Colon (tissue), 2 donors: ENCODE data around the gene CLIC3.
"Not testable (repeated sequence)": the region's sequence is repeated elsewhere in the genome, so short reads cannot be mapped to it uniquely, and the experiment has no call there.

Experiments used
- FAIRE-seq: peaks from 2 replicates; lab custom pipeline; 2012; peaks lifted over from hg19 to GRCh38; lab: Jason Lieb, UNC
- donor health status: control.
- donor health status: control.

CLIC3 gene

GRCh38 chr9:137017071-137017470 lies 20.7 kb upstream of the CLIC3 start:
- no peak for FAIRE-seq

DNA sequence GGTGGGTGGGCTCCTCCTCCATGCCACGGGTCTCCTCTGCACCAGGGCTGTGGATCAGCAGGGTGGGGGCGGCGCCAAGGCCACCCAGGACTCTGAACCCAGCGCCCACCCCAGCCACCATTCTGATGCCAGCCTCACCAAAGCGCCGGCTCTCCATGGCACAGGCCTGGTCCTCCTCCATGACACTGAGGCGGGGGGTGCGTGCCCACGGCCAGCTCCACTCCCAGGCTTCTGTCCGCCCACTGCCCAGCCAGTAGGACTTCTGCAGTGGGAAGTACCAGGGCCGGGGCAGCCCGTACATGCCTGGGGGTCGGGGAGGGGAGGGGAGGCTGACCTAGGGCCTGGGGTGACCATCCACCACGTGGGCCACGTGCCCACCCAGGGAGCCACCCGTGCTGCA lies 20.1 kb upstream of the CLIC3 start:
- FAIRE-seq, result no peak

GRCh38 chr9:137015976-137016375 lies 19.6 kb upstream of the CLIC3 start:
- FAIRE-seq, result no peak

GRCh38 chr9:137015540-137015930 lies 19.2 kb upstream of the CLIC3 start:
- FAIRE-seq, result no peak

DNA sequence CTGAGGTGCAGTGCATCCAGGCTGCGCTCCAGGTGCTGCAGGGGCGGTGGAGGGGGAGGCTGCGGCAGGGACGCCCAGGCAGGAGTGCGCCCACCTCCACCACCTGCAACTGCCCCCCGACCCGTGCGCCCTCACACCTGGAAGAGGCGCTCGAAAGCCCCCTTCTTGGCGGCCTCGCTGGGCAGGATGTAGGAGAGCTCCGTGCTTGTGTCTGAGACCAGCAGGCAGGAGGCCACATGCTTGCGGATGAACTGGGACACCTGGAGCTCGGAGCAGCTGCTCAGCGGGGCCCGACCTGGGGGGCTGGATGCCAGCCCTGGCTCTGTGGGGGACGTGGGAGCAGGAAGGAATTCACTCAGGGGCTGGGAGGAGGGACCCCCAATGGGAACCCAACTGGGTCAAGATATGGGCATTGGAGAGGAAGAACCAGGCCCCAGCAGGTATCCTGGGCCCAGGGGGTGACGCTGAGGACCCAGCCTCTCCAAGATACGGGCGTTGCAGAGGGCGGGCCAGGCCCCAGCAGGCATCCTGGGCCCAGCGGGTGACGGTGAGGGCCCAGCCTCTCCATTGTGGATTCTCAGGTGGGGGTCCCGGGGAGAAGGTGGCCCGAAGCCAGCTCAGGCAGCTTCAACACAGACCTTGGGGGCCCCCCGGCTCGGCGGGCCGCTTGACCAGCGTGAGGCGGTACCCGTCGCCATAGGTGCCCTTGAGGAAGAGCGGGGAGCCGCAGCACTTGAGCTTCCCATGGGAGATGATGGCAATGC lies 18.6 kb upstream of the CLIC3 start:
- no peak for FAIRE-seq

DNA sequence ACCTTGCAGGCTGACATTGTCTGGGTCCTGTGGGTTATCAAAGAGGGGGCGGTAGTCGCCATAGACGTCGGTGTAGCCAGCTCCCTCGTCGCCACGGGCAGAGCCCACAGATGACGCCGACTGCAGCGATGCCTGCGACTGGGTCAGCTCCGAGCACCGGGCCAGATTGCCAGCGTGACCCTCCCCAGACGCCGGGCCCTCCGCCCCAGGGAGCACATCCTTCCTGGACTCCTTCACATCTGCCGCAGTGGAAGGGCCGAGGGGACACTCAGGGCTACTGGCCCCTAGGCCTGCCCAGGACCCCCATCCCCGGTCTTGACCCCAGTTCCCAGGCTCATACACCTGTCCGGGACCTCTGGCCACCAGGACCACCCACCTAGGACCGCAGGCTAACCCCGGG lies 17.8 kb upstream of the CLIC3 start:
- no peak for FAIRE-seq

- no peak for FAIRE-seq
Measured at GRCh38 chr9:137013571-137013940, 17.2 kb upstream of the CLIC3 start.

- no peak for FAIRE-seq
Measured at GRCh38 chr9:137012694-137013570, 16.6 kb upstream of the CLIC3 start.

- FAIRE-seq, result no peak
Measured at GRCh38 chr9:137011907-137012675, 15.7 kb upstream of the CLIC3 start.

DNA sequence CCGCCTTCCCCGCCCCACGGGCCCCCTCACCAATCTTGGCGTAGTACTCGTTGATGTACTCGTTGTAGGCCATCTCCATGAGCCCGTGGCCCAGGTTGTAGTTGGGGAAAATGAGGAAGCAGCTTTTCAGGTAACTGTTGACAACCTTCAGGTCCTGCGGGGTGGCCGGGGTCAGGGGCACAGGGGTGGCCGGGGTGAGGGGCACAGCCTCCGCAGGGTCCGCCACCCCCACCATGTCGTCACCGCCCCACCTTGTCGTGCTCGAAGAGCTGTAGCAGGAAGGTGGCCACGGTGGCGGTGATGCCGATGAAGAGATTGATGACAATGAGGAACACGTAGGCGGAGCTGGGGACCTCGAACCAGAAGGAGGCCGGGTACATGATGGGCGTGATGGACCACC lies 14.8 kb upstream of the CLIC3 start:
- FAIRE-seq, result no peak

- FAIRE-seq, result no peak
Measured at GRCh38 chr9:137009938-137010732, 13.8 kb upstream of the CLIC3 start.

DNA sequence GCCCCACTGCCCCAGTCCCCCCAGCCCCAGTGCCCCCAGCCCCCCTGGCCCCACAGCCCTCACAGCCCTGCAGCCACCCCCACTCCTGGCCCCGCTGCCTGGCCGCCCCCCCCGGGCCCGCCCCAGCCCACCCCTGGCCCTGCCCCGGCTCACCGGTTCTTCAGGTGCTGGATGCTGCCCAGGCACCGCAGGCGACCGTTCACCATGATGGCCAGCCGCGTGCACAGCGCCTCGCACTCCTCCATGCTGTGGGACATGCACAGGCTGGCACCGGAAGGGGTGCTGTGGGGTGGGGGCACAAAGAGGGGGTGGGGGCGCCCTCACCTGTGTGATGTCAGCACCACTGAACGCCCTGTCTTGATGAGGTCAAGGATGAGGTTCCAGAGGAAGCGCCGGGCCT lies 12.8 kb upstream of the CLIC3 start:
- FAIRE-seq, result no peak

GRCh38 chr9:137008312-137008711 lies 11.9 kb upstream of the CLIC3 start:
- FAIRE-seq, result no peak

DNA sequence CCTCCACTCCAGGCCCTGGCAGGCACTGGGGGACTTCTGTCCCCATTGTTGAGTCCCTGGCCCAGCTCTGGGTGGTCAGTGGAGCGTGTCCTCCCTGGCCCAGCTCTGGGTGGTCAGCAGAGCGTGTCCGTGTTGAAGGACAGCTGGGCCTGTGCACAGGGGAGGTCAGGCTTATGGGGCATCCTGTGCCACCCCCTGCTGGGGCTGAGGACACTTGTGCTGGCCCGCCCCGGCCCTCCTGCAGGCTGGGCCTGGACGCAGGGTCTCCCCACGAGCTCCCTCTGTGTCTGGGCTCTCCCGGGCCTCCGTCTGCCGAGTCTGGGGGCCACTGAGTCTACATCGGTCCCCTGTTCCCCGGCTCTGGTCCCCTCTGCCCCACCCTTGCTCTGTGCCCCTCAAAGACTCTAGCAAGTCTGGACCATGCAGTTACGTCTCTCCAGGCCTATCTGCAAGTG lies 11.5 kb upstream of the CLIC3 start:
- no peak for FAIRE-seq

DNA sequence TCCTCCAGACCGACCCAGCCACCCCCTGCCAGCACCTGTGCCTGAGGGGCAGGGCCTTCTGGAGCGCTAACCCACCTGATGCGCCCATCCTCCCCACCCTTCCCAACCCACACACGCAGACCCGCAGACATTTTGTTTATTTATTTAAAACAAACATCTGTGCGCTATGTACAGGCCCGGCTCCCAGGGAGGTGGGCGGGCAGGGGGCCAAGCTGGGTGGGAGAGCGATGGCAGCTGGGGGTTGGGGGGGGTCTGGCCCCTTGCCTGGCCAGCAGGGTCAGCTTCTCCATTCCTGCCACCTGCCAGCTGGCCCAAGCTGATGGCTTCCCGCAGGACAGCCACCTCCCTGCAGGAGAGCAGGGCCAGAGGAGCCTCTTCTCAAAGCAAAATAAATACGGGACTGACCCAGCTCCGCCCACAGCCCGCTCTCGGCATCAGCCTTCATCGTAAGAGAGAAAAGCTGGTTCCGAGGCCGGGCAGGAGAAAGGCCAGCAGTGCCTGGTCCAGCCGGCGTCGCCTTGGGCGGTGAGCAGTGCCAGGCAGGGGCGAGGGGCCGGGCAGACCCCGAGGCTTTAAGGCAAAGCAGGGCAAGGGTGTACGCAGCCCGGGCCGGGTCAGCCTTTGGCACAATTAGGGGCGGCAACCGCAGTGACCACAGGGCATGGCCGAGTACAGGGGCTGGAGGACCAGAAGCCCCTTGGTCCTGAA lies 10.9 kb upstream of the CLIC3 start:
- no peak for FAIRE-seq

- FAIRE-seq, result no peak
Measured at GRCh38 chr9:137006116-137007003, 10.0 kb upstream of the CLIC3 start.

GRCh38 chr9:137004285-137004684 lies 7.9 kb upstream of the CLIC3 start:
- not testable (repeated sequence) for FAIRE-seq

GRCh38 chr9:137002646-137003041 lies 6.3 kb upstream of the CLIC3 start:
- FAIRE-seq, result no peak

DNA sequence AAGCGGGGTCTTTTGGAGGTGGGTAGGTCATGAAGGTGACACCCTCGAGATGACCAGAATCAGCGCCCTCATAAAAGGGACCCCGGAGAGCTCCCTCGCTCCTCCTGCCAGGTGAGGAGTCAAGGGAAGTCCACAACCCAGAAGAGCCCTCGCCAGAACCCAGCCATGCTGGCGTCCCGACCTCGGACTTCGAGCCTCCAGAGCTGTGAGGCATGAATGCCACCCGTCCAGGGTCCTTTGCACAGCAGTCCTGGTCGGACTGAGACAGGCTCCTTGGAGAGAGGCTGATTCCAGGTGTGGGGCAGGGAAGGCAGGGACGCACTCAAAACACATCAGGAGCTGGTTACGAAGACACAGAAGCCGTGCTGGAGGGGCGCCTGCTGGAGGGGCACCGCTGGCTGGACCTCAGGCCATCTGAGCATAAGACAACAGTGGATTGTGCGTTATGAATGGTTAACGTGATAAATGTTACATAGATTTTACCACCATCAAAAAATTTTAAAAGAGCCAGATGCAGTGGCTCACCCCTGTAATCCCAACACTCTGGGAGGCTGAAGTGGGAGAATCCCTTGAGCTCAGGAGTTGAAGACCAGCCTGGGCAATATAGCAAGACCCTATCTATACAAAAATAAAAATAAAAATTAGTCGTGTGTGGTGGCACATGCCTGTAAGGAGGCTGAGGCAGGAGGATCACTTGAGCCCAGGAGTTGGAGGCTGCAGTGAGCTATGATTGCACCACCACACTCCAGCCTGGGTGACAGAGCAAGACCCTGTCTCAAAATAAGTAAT lies 5.7 kb upstream of the CLIC3 start:
- no peak for FAIRE-seq
